GM19324 (cell line): ENCODE results near the gene TMEM255B.
"Not testable (repeated sequence)": the region's sequence is repeated elsewhere in the genome, so short reads cannot be mapped to it uniquely, and the experiment has no call there.

Experiments used
- ATAC-seq: cut with Tn5 transposase; IDR thresholded peaks from one replicate; pipeline ENCODE4 v1.9.1; 2021; ENCODE audit warnings: mild to moderate bottlenecking, moderate library complexity; ENCODE audit not compliant: unreplicated experiment, low FRiP score

TMEM255B gene

DNA sequence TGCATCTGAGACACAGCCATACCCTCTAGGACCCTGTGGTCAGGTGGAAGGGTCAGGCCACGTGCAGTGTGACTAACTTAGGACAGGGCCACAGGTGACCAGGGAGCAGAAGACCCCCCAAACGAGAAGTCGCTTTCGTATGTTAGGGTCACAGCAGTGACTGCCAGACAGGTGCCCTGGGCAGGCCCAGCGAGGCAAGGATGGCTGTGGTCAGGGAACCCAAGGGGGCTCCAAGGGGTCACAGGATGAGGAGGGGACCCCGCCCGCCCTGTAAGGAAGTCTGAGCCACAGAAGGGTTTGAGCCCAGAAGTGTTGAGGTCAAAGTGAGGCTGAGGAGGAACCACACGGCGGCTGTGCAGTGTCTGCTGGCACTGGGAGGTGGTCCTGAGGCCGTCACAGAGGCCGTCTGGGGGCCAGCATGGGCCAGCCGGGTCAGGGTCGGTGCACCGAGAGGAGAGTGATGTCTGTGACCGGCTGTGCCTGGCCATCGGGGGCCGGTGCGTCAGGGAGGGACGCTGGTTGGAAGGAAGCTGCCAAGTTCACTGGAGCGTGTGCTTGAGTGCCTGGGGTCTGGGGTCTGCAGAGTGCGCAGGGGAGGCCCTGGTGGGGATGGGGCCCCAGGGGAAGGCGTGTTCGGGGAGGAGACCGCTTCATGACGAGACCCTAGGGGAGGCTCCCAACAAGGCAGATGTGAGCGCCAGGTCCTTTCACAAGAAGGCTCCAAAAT, 24.8 kb upstream of the TMEM255B start:
- no peak for ATAC-seq

DNA sequence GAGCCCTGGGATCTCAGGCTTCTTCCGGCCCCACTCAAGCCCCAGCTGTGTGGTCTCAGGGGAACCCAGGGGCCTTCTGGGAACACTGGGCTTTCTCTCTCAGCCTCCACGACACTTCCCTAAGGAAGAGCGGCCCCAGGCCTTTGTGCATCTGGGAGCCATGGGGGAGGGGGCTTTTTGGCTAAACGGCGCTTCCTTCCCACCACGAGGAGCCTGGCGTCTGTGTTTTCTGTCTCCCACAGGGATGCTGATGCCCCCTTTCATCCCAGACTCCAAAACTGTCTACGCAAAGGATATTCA, 24.2 kb upstream of the TMEM255B start:
- no peak for ATAC-seq

DNA sequence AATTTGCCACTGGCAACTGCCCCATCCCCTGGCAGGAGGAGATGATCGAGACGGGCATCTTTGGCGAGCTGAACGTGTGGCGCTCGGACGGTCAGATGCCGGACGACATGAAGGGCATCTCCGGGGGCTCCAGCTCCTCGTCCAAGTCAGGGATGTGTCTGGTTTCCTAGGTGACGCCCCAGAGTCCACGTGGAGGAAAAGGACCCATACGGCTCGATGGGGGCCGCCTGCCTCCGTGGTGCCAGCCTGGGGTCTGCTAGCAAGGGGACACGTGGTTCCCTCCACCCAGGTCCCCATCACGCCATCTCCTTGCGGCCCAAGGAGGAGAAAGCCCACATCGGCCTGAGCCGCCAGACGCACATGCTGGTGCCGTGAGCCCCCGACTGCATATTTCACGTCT, 23.8 kb upstream of the TMEM255B start:
- ATAC-seq, result no peak

DNA sequence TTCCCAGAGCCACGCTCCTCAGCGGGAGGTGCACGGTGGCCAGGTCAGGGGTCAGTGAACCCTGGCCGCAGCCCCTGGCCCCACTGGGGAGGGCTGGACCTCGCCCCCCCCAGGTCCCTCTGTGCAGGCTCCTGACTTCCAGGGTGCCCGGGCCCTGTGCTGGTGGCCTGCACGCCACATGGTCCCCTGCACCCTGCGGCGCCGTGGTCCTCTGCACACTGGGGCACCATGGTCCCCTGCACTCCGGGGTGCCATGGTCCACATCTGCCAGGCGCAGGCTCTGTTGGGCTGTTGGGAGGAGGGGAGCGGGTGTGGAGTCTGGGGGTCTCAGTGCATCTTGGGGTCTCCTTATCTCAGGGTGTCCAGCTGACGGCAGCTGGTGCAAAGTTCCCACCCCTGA, 23.3 kb upstream of the TMEM255B start:
- no peak for ATAC-seq

DNA sequence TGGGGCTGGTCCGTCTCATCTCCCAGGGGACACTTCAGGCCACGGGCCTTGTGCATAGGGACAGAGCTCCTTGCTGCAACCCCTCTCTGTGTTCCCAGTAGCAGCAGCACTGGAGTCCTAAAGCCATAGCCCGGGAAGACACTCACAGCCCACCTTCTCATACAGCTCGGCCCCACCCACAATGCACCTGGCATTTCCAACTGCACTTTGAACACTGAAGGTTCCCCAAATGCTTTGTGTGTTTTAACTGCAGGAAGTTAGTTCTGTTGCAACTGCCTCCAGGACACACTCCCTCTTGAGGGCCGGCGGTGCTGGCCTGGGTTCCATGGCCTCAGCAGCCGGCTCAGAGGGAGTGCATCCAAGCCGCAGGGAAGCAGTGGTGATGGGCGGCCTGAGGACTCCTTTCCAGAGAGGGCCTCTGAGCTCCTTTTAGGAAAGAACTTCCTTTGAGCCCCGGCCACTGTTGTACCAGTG, 22.7 kb upstream of the TMEM255B start:
- no peak for ATAC-seq

DNA sequence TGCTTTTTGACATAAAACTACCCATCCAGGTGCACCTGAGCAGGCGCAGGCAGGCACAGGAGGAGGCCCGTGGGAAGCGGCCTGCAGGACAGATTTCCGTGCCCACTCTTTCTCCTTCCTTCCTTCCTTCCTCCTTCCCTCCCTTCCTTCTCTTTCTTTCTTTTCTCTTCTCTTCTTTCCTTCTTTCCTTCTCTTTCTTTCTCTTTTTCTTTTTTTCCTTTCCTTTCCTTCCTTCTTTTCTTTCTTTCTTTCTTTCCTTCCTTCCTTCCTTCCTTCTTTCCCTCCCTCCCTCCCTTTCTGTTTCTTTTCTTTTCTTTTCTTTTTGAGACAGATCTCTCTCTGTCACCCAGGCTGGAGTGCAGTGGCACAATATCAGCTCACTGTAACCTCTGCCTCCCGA, 21.2 kb upstream of the TMEM255B start:
- ATAC-seq, result no peak

DNA sequence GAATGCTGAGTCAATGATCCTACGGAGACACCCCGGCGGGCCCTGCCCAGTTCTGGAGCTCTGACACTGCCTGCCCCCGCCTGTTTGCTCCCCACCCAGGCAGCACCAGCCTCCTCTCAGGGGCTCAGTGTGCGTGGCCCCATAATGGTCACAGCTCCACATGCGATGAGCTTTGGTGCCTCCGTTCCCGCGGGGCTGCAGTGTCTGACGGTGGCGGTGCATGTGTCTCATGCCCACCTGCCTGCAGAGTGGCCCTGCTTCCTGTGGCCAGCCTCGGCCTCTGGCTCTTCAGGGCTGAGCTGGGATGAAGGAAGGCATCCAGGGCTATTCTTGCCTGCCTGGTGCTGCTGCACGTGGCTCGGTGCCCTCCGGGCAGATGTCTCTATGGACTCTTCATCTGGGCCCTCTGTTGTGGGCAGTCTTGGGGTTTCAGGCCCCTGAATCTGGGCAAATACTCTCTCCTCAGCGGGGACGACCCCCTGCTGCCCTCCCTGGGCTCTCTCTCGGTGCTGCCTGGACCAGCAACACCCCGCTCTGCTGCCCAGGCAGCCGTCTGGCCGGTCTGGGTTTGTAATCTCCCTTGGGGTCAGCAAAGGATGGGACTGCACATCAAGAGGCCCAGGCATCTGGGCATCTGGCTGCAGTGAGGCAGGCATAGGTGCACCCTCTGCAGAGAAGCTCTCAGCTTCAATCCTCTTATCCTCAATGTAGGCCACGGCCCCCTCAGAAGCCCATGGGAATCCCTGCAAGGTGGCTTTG, 19.3 kb upstream of the TMEM255B start:
- ATAC-seq, result no peak

DNA sequence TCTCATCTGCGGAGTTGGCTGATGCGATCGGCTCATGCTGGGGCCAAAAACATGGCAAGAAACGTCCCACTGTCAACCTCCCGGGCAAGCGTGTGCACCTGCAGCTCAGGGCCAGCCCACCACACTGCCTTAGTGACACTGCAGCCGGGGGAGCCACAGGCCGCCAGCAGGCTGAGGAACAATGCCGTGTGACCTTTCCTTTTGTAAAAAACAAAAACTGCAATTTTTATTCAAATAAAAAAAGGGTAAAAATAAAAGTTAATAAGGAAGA, 18.8 kb upstream of the TMEM255B start:
- ATAC-seq, result no peak

DNA sequence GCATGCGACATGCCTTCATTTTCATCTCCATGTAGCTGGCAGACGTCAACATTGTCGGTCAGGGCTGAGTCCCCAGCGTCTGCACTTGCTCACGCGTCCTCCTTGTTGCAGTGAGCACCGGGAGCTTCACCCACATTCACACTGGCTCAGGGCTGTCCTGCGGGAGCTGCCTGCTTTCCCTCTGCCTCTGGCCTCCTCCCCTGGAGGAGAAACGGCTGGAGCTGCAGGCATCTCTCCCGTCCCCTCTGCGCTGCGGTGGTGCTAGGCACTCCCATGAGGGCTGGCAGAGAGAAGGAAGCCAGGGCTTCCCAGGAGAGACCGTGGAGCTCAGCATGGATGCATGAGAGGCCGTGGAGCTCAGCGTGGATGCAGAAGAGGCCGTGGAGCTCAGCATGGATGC, 18.4 kb upstream of the TMEM255B start:
- no peak for ATAC-seq

DNA sequence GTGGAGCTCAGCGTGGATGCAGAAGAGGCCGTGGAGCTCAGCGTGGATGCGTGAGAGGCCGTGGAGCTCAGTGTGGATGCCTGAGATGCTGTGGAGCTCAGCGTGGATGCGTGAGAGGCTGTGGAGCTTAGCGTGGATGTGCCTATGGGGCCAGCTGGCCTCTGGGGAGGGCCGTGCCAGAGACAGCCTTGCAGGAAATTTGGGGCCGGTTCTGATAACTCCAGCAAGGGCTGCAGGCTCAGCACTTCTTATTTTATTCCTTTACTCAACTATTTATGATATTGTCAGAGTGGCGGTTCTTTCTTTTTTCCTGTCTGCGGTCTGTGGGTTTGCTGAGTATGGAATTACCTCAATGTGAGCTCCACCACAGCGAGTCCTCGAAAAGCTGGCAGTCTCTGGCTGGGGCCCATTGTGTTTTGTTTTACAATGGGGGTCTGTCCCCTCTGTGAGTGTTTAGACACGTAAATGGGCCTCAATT, 17.8 kb upstream of the TMEM255B start:
- ATAC-seq, result no peak

DNA sequence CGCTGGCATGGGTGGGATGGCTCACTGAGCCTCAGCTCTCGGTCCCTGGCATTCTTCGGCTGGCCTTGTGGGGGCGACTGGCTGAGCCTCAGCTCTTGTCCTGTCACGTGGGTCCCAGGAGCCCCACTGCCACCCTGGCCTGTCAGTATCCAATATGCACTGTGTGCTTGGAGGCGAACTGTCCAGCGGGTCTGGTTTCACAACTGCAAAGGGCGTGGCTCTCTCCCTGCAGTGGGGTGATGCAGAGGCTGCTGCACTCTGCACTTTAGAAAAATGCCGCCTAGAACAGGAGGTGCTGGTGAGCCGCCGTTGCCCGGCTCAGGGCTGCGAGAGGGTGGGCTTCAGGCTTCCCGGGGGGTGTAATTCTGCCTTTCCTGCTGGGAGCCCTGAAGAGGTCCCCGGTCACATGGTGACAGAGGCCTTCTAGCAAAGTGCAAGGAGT, 17.0 kb upstream of the TMEM255B start:
- ATAC-seq, result no peak

DNA sequence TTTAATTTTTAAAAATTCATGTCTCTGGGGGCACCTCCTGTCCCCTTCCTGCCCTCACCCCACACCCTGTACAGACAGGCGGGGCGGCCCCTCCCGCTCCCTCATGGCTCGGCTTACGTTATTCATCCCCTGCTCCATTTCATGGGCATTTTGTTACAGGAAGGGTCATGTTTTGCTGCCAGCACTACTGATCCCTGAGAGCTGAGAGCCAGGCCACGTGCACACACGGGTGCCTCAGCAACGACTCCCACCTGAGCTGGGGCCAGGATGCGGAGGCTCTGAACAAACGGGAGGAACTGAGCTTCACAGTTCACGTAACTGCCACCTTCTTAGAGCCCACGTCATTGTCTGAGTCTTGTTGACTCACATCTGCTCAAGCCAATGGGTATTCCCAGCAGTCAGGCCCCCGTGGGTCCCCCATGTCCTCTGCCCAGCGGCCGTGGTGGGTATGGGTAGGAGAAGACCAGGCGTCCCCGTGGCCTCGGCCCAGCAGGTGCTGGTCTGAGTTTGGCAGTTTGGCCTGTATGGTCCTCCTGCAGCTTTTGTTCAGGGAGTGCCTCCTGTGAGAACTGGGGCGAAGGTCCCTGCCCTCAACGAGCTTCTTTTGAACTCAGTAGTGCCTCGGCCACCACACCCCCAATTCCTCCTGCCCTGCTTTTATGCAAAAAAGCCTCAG, 16.4 kb upstream of the TMEM255B start:
- no peak for ATAC-seq

DNA sequence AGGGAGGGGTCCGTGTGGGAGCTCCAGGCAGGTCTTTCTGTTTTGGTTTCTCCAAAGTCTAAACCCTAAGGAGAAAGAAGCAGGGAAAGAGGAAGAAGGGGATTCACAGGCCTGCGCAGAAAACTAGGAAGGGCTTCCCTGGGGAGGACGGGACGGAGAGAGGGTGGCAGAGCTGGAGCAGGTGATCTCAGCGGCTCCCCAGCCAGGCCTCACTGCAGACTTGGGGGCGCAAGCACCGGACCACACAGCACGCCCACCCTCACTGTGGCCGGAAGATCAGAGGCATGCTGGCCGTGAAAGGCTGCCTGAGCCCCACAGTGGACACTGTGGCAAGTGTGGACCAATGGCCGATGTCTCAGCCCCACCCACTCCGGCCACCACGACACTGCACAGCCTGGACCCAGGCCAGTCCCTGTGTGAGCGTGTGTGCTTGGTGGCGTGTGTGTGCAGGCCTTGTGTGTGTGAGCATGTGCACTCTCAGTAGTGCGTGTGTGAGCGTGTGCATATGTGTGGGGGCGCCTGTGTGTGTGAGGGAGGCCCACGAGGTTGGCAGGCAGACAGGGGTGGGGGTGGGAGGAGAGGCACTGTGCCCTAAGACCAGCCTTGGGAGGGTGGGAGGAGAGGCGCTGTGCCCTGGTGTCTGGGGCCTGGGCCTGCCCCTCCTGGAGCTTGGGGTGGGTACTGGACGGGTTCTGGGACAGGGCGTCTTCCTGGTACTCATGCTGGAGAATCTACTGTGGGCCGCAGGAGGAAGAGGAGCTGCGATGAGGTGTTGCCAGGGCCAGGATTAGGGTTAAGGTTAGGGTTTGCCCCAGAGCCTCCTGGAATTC, 15.4 kb upstream of the TMEM255B start:
- no peak for ATAC-seq

DNA sequence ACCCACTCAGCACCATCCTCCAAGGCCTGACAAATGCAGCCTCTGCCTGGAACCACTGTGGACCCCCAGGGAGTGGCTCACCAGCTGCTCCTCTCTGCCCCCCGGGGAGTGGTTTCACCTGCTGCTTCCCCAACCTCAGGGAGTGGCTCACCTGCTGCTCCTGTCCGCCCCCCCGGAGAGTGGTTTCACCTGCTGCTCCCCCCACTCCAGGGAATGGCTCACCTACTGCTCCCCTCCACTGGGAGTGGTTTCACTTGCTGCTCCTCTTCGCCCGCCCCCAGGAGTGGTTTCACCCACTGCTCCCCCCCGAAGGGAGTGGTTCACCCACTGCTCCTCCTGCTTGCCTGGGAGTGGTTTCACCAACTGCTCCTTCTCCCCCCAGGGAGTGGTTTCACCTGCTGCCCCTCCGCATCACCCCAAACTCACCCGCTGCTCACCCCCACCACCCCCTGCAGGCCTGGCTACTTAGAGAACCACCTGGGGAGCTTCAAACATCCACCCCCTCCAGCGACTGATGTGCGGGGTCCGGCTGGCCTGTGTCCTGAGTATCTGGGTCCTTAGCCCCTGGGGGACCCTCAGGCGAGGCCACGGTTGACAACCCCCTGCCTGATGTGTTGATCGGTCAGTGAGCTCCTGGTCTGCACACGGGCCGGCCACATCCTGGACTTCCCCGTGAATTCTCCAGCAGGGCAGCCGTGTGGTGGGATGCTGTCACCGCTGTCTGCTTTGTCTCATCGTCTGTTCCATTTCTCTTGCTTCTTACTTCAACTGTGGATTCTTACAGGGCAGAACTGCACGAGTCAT, 14.6 kb upstream of the TMEM255B start:
- ATAC-seq, result no peak

DNA sequence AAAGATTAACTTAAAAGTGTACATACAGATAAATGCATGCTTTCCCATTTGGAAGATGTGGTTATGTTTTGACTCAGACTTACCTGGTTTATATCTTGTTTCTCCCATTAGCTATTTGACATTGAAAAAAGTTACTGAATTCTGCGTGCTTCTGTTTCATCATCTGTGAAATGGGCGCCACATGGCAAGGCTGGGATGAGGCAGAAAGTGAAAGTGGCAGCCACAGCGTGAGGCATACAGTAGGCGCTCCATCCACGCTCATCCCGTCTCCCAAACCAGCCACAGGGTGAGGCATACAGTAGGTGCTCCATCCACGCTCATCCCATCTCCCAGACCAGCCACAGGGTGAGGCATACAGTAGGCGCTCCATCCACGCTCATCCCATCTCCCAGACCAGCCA, 14.0 kb upstream of the TMEM255B start:
- no peak for ATAC-seq

DNA sequence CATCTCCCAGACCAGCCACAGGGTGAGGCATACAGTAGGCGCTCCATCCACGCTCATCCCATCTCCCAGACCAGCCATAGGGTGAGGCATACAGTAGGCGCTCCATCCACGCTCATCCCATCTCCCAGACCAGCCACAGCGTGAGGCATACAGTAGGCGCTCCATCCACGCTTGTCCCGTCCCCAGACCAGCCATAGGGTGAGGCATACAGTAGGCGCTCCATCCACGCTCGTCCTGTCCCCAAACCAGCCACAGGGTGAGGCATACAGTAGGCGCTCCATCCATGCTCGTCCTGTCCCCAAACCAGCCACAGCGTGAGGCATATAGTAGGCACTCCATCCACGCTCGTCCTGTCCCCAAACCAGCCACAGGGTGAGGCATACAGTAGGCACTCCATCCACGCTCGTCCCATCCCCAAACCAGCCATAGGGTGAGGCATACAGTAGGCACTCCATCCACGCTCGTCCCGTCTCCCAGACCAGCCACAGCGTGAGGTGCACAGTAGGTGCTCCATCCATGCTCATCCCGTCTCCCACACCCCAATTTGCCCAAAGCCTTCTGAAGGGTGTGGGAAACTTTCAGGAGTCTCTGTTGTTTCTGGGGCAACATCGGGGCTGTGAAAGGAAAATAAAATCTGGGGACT, 13.4 kb upstream of the TMEM255B start:
- ATAC-seq, result not testable (repeated sequence)

DNA sequence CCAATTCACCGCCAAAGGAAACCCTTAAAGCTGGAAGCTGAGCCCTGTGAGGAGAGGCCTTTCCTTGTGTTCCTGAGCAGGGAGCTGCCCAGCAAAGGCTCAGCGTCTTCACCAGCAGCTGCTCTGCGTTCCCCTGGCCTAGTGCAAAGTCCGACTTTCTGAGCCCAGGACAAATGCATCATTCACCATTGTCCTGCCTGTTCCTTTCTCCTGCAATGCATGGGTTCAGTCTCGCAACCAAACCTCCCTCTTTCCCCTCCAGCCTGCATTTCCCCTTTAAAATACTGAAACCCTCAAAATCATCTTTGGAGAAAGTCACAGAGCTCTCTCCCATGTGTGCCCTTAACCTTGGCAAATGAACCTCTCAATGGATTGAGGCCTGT, 12.9 kb upstream of the TMEM255B start:
- no peak for ATAC-seq

DNA sequence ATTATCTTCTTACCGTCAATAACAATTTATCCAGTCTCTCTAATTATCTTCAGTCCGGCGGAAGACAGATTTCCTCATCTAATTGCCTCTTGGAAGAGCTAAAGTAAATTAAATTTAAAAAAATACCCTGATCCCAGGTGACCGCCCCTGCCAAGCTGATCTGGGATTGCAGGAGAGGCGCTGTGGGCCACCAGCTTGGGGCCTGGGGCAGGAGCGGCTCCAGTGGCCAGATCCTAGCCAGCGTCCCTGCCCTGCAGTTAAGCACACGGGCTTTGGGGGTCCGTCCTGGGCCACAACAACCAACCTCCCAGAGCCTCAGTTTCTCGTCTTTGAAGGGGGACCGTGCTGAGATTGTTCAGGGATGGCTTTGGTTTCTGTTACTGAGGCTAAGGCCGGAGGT, 12.4 kb upstream of the TMEM255B start:
- ATAC-seq, result no peak

DNA sequence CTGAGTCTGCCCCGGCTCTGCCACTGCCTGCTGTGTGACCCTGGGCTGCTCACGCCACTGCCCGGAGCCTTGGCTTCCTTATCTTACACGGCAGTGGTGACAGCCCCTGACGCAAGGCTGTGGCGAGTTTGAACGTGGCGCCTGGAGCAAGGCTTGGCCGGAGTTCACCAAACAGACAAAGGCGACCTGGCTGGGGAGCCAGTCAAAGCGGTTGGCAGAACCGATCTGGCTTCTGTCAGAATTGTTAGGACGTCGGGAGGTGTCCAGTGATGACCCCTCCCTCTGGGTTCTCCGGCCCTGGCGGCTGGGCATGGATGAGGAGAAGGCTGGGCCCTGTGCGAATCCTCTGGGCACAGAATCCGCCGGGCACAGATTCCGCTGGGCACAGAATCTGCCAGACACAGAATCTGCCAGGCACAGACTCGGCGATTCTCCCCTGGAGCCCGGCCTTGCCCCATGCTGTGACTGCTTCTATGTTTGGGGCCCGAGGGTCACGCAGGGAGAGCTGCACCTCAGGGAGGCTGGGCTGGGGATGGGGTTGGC, 11.7 kb upstream of the TMEM255B start:
- ATAC-seq, result no peak
